Measurements from ENCODE around the gene ZNF467.

ZNF467 gene

DNA sequence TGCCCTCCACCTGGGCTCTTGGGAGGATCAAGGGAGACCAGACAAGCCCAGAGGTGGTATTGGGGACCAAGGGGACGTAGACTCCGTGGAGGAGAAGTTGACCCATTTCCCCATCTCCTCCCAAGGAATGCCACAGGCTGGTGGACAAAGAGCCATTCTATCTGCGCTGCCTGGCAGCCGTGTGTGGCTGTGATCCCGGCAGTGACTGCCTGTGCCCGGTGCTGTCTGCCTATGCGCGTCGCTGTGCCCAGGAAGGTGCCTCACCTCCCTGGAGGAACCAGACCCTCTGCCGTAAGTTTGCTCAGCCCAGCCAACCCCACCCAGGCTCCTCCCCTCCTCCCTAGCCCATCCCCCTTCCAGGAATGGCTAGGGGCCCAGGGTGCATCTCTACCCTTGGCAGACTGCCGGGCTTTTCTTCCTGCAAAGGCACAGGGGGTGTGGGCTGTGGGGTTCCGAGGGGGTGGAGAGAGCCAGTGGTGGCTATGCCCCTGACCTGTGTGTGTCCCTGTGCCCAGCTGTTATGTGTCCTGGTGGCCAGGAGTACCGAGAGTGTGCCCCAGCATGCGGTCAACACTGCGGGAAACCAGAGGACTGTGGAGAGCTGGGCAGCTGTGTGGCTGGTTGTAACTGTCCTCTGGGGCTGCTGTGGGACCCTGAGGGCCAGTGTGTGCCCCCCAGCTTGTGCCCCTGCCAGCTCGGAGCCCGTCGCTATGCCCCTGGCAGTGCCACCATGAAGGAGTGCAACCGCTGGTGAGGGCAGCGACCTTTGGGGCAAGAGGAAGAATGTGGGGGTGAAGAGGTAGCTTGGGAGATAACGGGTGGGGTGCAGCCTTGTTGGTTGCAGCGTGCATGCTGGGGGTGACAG lies 10.2 kb upstream of the ZNF467 start:
- DNase-seq = no peak

DNA sequence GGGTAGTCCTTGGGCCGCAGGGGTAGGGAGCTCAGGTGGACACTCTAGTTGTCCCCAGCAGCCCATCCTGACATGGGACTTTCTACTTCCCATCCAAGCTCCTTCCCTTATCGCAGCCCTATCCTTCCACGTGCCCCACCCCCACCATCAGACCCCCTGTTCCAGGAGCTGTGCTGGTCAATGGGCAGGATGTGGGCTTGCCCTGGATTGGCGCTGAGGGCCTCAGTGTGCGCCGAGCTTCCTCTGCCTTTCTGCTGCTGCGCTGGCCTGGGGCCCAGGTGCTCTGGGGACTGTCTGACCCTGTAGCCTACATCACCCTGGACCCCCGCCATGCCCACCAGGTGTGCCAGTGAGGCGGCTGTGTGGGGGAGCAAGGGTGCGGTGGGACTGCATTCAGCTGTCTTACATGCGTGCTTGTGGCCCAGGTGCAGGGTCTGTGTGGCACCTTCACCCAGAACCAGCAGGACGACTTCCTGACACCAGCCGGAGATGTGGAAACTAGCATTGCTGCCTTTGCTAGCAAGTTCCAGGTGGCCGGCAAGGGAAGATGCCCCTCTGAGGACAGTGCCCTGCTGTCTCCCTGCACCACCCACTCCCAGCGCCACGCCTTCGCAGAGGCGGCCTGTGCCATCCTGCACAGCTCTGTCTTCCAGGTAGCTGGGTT lies 9.4 kb upstream of the ZNF467 start:
- no peak for DNase-seq

DNA sequence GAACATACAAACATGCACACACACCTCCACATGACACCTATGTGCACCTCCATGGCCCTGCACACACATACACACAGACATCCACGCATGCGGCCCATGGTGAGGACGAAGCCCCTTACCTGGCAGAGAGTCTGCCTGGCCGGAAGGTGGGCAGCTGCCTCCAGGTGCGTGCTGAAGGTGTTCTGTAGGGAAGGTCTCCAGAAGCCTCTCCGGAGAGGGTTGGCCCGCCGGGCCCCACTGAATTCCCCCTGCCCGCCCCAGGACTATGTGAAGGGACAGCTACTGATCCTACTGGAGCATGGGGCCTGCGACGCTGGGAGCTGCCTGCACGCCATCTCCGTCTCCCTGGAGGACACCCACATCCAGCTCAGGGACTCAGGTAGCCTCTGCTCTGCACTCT lies 8.5 kb upstream of the ZNF467 start:
- DNase-seq = no peak

DNA sequence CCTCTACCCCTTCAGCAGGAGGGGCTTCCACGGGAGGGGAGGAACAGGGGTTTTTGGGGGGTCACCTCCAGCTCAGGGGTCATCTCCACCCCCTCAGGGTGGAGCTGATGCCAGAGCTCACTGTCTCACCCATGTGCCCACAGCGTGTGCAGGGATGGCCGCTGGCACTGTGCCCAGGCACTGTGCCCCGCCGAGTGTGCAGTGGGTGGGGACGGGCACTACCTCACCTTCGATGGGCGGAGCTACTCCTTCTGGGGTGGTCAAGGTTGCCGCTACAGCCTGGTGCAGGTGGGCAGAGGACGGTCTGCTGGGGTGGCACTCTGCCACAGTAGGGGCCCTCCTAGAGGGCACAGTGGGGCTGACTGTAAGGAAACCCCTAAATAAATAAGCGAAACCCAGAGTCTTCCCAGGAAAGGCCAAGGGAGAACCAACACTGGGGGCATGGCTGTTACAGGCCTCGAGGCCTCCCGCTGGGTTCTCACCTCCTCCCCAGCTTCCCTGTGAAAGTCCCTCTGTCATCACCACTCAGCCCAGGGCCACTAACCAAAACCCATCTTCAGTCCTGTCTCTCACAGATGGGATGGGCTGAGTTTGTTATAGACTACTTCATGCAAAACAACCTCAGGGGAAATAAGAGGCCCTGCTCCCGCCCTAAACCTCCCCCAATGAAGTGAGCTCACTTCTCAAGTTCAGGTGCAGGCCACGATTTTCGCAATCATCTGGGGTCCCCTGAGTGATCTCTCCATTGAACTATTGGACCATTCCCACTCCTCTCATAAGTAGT lies 7.4 kb upstream of the ZNF467 start:
- no peak for DNase-seq

DNA sequence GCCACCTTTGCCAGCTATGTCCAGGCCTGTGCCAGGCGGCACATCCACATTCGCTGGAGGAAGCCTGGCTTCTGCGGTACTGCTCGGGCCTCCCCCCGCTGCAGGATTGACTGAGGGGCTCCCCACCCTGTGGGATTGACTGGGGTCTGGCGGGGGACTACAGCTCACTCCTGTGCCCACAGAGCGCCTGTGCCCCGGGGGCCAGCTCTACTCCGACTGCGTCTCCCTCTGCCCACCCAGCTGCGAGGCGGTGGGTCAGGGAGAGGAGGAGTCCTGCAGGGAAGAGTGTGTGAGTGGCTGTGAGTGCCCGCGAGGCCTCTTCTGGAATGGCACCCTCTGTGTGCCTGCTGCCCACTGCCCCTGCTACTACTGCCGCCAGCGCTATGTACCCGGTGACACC lies 6.7 kb upstream of the ZNF467 start:
- DNase-seq = no peak

DNA sequence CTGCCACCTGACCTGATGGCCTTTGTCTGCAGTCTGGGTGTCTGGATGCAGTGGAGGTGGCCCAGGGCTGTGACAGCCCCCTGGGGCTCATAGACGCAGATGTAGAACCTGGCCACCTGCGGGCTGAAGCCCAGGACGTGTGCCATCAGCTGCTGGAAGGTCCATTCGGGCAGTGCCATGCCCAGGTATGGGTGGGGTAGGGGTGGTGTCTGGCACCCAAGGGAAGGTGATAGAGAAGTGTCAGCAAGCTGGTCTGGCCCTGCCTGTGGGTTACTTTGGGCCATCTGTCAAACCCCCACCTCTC lies 6.1 kb upstream of the ZNF467 start:
- DNase-seq = no peak

DNA sequence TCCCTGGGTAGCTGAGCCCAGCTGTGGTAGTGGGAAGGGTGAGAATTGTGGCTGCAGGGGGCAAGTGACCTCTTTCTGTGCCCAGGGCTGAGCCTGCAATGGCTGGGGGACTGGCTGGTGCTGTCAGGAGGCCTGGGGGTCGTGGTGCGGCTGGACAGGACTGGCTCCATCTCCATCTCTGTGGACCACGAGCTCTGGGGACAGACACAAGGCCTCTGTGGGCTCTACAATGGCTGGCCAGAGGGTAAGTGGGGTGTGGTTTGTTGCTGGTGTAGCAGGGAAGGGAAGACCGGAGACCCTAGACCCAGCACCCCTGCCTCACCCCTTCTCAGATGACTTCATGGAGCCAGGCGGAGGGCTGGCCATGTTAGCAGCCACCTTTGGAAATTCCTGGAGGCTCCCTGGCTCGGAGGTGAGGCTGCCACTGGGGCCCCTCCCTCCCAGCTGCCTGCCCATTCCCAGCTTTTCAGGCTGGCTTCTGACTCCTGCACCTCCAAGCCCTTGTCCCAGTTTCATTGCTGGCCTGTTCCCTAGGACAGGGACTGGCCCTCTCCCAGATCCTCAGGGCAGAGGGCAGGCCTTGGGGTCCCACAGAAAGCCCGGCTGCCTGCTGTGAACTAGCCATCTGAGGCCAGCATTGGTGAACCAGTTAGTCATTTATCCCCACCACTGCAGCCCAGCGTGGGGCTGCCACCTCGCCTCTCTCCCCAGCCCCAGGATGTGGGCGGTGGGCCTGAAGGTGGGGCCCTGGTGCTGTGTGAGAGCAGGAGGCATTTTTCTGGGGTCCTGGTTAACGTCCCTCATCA lies 5.5 kb upstream of the ZNF467 start:
- DNase-seq = no peak

DNA sequence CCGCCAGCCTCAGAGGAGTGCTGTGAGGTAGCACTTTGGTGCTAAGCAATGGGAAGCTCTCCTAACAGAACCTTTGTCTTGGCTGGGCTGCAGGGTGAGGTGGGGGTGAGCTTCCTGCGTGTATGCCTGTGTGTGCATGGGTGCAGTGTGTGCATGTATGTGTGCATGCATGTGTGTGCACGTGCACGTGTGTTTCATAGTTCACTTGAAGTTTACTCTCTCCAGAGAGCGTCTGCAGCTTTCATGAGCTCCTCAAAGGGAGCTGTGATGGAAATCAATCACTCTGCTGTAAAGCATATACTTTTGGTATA lies 4.9 kb upstream of the ZNF467 start:
- no peak for DNase-seq

DNA sequence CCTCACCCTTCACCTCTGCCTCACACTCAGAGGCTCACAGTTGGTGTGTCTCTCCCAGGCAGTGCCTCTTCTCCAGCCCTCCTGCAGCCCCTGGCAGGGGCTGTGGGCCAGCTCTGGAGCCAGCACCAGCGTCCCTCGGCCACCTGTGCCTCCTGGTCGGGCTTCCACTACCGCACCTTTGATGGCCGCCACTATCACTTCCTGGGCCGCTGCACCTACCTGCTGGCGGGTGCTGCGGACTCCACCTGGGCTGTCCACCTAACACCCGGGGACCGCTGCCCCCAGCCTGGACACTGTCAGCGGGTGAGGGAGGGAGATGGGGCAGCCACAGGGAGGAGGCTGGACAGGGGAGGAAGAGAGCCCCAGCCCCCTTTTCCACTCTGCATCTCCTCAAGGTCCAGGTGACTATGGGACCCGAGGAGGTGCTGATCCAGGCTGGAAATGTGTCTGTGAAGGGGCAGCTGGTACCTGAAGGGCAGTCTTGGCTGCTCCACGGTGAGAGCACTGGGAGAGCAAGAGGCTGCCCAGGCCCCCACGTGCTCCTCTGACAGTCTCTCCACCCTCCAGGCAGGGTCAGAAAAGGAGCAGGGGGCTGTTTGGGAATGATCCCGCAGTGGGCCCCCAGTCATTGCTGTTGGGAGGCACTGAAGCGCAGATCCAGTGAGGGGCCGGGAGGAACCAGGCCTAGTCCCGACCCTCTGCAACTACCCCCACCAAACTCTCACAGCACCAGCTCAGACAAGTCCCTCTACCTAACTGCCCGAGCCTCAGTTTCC lies 4.4 kb upstream of the ZNF467 start:
- DNase-seq = no peak

DNA sequence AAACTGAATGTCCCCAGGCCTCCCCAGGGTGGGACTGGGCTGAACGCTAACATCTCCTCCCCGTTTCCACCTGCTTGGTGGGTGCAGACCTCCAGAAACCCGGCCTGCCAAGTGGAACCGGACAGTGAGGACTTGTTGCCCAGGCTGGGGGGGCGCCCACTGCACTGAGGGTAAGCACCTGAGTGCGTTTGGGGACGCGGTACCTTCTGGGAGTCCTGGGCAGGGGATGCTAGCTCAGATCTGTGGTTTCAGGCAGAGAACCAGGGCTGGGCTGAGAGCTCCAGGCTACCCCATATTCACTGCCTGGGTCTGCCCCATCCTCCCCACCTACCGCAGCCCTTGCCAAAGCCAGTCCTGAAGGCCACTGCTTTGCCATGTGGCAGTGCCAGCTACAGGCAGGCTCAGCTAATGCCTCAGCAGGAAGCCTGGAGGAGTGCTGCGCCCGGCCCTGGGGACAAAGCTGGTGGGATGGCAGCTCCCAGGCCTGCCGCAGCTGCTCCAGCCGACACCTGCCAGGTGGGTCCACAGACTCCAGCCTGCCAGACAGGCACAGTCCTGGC lies 3.5 kb upstream of the ZNF467 start:
- no peak for DNase-seq

DNA sequence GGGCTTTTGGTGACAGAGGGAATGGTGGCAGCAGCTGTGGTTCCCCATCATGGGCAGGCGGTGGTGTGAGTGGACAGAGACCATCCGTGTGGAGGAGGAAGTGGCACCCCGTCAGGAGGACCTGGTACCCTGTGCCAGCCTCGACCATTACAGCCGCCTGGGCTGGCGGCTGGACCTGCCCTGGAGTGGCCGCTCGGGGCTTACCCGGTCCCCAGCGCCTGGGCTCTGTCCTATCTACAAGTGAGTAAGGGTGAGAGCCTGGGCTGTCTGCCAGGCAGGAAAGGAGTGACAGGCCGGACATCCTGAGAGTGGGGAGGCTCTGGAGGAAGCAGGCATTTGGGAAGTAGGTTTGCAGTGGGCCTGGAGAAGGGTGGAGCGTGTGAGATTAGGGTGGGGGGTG lies 2.9 kb upstream of the ZNF467 start:
- DNase-seq = no peak

DNA sequence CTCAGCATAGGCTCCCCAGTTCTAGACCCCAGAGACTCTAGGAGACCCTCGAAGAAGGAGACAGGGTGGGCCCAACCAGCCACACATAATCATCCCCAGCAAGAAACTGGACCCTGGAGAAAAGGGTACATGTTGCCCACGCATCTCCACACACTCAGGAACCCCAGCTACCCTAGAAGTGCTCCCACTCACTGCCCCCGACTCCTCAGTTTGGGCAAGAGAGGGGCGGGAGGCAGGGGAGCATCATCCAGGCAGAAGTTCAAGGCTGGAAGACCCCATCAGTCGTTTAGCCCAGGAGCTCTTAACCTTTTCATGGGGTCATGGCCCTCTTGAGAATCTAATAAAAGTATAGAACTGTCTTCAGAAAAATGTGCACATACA lies 1.8 kb upstream of the ZNF467 start:
- no peak for DNase-seq

DNA sequence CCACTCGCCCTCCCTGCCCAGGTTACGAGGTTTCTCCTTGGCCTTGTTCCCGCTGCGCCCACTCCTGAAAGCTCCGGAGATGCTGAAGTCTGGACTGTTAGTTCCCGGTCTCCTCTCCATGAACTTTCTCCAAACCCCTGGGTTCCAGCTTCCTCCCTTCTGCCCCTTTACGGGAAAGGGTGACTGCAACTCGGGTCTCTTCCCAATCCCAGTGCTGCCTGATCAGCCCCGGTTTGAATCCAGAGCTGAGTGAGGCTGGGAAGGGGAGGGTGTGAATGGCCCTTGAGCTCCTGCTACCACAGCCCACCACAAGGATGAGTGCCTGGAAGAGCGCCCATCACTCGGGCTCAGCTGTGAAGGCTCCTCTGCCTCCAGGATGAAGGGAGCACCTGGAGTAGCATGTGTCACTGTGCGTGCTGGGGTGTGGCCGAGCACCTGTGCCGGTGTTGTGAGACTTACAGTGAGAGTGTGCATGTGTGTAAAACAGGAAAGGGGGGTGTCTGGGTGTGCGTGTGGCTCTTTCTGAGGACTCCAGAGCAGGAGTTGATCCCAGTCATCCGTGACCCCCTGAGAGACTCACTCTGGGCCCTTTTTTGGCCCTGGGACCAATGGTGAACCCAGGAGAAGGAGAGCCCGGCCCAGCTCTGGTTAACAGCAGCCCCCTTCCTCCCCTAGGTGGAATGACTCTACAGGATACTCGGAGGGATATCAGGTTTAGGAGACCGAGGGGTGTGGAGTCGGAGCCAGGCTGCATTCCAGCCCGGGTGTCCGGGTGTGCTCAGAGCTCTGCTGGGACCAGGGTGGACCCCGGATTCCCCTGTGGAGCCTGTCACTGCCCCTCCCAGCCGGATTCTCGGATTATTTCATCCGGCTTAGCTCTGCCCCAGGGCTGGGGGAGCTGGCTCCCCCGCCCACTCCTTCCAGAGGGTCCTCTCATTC lies 1.1 kb upstream of the ZNF467 start:
- peak; percentile 22 for DNase-seq

DNA sequence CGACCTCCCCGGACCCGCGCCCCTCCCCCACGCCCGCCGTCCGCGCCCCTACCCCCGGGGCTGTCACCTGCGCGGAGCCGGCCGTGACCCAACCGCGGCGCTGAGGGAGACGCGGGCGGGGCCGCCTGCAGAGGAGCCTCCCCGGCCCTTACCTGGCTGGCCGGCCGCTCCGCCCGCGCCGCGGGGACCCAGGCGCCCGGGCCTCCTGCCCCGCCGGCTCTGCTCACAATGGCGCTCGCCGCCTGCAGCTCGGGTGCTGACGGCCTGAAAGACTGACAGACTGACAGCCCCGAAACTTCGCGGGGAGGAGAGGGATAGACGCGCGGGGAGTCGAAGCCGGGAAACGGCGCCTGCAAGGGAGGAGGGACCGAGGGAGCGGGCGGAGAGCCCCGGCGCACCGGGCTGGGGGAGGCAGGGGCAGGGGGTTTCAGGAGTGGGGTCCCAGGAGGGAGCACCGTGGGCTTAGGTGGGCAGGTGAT lies 393 bp downstream of the ZNF467 start:
- DNase-seq = peak; percentile 26

DNA sequence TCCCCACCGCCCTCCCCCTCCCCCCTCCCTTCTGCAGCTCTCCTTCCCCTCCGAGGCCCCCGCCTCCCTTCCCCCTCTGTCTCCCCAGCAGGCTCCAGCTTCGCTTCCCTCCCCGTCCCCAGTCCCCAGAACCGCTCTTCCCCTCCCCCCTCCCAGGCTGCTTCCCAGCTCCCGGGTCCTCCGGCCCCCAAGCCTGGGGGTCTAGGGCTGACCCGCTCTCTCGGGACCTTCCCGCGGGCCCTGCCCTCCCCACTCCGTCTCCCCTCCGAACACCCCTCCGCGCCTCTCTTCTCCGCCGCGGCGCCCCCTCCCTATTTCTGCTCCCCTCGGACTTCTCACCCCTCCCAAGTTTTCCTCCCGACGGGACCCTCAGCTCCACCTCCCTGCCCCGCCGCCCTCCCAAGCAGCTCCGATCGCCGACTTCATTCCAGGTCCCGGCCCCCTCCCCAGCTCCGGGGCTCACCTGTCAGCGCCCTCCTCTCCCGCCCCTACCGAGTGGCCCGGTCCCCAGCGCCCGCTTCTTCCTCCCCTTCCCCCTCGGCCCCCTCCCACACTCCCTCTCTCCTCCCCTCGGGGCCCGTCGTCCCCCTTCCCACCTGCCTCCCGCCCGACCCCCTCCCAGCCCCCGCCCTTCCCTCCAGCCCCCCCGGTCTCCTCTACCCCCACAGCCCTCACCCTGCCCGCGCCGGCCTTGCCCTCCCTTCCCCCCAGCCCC lies 990 bp downstream of the ZNF467 start:
- DNase-seq = no peak

DNA sequence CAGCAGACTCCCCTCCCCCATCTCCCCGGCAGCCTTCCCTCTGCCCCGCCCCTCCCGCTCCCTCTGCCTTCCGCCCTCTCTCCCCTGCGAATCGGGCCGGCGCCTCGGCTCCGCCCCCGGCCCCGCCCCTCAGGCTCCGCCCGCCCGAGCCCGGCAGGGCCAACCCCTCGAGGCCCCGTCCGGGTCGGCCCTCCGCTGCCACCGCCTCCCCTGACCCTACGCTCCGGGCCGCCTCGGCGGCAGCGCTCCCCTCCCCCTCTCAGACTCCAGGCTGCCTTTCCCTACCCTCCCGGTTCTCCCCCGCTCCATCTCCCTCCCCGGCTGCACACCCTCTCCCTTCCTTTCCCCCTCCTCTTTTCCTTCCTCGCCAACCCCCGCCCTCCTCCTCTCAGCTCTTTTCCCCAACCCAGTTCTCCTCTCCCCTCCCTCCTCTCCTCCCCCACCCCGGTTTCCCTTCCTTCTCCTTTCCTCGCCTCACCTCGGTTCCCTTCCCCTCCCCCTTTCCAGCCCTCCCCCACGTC lies 1.6 kb downstream of the ZNF467 start:
- peak; percentile 77 for DNase-seq

DNA sequence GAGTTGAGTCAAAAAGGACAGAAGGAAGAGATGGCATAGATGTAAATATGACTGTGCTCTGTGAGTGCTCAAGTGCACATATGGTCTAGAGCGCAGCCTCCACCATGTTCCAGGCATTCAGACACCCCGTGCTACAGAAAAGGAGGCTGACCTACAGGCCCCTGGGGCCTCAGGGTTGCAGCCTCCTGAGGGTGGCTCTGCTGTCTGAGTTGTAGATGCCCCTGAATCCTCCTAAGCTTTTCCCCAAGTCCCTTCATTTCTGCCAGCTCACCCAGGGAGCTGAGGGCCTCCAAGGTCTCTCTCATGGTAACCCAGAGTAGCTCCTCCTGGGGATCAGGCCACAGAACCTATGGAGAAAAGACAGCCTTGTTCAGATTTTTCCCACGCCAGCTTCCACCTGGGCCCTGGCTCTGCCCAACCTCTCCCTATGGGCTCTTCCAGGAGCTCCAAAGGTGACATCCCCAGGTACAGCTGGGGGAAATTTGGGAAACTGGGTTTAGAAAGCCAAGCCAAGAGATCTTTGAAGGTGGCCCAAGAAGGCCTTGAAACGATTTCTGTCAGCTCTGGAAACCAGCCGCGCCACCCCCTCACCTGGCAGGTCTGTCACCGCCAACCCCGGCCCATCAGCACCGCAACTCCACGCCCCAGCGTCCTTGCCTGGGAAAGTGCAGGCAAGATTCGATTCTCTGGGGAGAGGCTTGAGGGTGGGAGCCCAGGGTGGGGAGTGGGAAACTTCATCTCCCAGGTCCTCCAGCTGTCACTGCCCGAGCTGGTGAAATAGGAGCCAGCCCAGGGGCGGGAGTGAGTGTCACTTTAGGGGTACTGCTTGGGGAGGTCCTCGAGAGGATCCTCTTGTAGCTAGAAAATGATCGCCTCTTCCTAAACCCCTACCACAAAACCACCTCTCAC lies 2.4 kb downstream of the ZNF467 start:
- no peak for DNase-seq

DNA sequence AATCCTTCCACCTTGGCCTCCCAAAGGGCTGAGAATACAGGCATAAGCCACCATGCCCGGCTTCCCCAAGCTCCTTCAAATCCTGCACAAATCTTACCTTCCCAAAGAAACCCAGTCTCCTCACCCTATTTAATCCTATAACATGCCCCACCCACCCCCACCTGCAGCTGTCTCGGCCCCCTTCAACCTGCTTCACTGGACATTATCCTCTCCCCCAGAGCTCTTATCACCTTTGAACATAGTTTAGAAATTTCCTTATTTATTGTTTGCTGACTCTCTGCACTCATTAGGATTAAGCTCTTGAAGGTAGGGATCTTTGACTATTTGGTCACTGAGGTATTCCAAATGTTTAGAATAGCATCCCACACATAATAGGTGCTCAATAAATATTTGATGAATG lies 3.5 kb downstream of the ZNF467 start:
- DNase-seq = no peak

DNA sequence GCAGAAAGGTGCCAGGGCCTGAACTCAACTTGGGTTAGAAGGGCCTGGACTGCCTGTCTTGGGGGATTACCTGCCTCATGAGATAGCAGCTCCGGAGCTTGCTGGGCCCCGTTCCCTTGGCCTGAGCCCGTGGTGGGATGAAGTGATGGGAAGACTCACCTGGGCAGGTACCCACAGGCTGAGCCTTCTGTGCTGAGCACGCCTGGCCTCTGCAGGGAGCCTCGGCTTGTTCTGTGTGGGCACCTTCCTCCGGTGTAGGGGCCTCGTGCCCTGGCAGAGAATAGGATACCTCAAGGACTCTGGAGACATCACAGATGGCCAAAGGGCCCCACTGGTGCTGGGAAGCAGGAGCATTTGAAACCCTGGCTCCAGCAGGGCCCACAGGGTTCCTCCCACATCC lies 4.5 kb downstream of the ZNF467 start:
- no peak for DNase-seq
